ENCODE data around the gene ATXN7L1. TPM values are rescaled to one million over a fixed set of nuclear protein-coding genes. Genes with fewer than 3 reads are reported as not detected.

ATXN7L1 gene, protein sequence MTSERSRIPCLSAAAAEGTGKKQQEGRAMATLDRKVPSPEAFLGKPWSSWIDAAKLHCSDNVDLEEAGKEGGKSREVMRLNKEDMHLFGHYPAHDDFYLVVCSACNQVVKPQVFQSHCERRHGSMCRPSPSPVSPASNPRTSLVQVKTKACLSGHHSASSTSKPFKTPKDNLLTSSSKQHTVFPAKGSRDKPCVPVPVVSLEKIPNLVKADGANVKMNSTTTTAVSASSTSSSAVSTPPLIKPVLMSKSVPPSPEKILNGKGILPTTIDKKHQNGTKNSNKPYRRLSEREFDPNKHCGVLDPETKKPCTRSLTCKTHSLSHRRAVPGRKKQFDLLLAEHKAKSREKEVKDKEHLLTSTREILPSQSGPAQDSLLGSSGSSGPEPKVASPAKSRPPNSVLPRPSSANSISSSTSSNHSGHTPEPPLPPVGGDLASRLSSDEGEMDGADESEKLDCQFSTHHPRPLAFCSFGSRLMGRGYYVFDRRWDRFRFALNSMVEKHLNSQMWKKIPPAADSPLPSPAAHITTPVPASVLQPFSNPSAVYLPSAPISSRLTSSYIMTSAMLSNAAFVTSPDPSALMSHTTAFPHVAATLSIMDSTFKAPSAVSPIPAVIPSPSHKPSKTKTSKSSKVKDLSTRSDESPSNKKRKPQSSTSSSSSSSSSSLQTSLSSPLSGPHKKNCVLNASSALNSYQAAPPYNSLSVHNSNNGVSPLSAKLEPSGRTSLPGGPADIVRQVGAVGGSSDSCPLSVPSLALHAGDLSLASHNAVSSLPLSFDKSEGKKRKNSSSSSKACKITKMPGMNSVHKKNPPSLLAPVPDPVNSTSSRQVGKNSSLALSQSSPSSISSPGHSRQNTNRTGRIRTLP
- 5.5 to 7.6 TPM (median 5.9 TPM) in 5 replicates for total RNA-seq (2022; extraction: Qiagen RNA extraction; ENCODE audit: low read depth)

DNA sequence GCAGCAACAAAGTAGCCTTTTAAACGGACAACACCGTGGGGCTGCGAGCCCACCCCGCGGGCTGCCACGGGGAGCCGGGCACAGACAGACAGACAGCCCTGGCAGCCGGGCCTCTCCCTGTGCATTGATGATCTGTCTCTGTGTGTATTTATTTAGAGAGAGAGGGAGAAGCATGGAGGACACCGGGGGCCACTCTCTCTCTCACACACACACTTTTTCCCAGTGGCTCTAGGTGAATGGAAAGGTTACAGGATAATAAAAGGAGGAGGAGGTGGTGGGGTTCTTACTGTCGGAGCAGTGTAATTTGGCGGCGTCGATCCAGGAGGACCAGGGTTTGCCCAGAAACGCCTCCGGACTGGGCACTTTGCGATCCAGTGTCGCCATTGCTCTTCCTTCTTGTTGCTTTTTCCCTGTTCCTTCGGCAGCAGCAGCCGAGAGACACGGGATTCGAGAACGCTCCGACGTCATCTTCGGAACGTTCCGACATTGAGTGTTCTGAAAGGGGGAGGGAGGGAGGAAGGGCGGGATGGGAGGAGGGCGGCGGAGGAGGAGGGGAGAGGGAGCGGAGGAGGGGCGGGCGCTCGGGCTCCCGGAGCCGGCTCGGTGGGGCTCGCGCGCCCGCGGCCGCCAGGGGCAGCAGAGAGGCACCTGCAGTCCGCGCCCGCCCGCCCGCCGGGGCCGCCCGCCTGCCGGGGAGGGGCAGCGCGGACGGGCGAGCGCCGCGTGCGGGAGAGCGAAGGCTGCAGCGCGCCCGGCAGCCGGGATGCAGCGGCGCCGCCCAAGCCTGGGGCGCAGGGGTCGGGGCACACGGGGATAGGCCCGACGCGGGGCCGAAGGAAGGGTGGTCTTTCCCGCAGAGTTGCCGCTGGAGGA lies at the start of gene ATXN7L1:
Gene ATXN7L1 (minus strand): TSS at position 509 of the 873 bp plus-strand sequence. CDS start 41 bp downstream, at position 468.

DNA sequence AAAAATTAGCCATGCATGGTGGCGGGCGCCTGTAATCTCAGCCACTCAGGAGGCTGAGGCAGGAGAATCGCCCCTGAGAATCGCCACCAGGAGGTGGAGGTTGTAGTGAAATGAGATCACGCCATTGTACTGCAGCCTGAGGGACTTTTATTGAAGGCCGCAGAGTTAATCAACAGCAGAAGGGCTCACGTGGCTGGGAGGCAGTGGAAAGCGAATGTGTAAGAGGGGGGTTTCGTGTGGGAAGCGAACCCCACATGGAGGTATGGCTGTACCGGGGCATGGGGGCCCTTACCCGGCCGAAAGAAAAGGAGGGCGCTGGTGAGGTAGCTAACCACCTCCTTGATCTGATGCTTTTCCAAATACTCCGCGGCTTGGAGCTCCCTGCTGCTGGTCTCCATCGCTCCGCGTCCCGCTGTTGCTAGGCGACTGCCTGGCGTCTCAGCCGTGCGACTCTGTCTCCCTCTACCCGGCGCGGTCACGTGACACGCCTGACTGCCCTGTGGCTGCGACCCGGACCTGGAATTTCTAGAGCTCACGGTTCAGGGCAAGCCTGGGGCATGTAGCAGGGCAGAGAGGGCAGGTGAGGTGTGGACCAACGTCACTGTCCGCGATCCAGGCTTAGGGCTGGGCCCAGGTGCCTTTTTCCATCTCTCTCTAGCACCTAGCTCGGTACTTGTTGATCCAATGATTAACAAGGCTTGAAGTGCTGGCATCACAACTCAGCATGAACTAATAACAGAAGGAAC lies 295.2 kb downstream of the ATXN7L1 start, which contains the start of gene EFCAB10:
Gene EFCAB10 (minus strand): TSS at position 428 of the 746 bp plus-strand sequence. CDS start 30 bp downstream, at position 398.

Other genes starting within 250 kb of the ATXN7L1 start
- 4.5 to 5.9 TPM (median 5.6 TPM) in 5 replicates for gene CDHR3, start 86.7 kb upstream of the ATXN7L1 start, total RNA-seq (2022; extraction: Qiagen RNA extraction; ENCODE audit: low read depth)
- gene SYPL1, start 235.7 kb upstream of the ATXN7L1 start, total RNA-seq (2022; extraction: Qiagen RNA extraction; ENCODE audit: low read depth), result 83.2 to 105 TPM (median 94.0 TPM) in 5 replicates

Measured in A549 treated with DMSO at 1 μM for 4 hours (cell line).